ENCODE results near the gene ZNF521. TPM values are rescaled to one million over a fixed set of nuclear protein-coding genes. Genes with fewer than 3 reads are reported as not detected.
"Not testable (repeated sequence)": the region's sequence is repeated elsewhere in the genome, so short reads cannot be mapped to it uniquely, and the experiment has no call there.

Gene ZNF521
- total RNA-seq, 1 donor from 2014 or later, result 24.5 TPM

DNA sequence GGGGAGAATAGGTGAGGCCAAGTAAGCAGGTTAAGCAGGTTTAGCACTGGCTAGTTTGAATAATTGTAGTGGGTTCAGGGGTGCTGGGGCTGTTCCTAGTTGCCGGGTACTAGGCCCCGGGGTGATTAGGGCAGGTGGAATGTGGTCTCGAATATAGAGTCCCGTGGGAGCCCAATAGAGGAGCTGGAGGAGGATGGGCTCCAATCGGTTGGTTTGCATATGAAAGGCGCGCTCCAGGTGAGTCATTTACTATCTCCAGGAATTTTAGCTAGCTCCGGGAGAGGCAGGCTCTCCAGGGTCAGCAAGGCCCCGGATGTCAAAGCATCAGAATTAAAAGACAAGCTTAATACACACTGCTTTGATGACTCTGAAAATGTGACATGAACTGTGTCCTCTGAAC is 304.0 kb downstream of the ZNF521 start:
- no peak for DNase-seq
- intact Hi-C loops (cut with DNase I), result no loop called here
- ATAC-seq (ENCODE audit: poor library complexity), result no peak

DNA sequence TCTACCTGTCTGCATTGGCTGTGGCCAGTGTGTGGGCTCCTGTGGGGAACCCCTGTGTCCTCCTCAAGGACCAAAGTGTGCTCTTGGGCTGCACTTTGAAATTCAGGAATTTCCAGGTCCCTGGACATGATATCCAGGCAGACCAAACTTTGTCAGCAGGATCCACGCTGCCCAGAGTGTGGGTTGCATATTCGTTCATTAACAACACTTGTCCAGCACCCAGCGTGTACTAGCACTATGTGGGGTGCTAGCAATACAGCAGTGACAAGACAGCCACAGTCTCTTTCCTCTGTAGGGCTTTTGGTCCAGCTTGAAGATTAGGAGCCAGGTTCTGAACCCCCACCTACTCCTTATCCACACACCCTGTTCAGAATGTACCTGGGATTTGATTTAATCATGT is 304.5 kb downstream of the ZNF521 start:
- intact Hi-C loops (cut with DNase I), result no loop called here
- no peak for DNase-seq
- ATAC-seq (ENCODE audit: poor library complexity), result no peak

DNA sequence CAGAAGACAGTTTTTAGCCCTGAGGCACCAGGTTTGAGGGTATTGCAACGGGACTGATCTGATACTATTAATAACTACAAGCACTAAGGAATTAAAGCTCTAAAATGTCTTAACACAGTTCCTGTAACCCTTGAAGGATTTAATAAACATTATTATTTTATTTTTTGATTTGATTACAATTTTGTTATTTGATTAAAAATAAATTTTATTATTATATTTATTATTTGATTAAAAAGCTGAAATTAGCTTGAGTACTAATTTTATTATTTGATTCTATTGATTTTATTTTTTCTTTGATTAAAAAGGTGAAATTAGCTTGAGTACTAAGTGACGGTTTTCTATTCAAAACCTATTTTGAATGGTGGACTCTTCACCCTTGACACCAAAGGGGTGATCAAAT is 307.3 kb downstream of the ZNF521 start:
- intact Hi-C loops (cut with DNase I), result no loop called here
- DNase-seq, result no peak
- ATAC-seq (ENCODE audit: poor library complexity), result no peak

DNA sequence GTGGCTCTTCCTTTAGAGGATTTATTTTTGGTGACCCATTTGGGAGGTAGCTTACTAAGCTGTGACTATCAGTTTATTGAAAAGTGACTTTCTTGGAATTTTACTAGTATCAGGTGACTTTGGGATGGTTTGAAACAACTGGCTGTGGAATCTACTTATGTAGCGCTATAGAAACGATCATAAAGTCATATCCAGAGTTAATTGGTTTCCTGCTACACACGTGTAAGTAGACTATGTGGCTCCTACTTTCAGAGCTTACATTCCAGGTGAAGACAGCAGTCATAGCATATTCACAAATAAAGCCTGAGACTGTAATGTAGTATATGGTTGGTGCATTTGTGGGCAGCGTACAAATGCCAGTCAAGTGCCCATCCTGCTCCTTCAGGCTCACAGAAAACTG is 308.9 kb downstream of the ZNF521 start:
- intact Hi-C loops (cut with DNase I), result no loop called here
- ATAC-seq (ENCODE audit: poor library complexity), result no peak
- DNase-seq, result no peak

DNA sequence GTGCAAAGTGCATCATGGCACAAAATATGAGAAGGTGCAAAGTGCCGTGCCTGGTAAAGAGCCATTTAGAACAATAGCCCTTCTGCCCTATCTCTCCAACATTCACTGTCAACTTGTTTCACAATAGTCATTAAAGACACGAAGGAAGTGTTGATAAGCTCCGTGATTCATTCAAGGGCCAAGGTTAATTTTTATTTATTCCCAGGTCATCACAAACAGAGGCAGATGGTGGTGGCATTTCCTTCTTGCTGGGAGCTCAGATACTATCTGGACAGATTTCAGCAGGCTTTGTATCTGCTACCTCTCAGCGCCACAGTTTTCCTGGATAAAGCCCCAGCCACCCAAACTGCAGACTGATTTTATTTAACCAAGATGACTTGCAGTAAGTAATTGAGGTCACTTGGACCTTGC is 309.3 kb downstream of the ZNF521 start:
- intact Hi-C loops (cut with DNase I), result no loop called here
- DNase-seq (no peak), ATAC-seq (ENCODE audit: poor library complexity) (peak; percentile 85)

DNA sequence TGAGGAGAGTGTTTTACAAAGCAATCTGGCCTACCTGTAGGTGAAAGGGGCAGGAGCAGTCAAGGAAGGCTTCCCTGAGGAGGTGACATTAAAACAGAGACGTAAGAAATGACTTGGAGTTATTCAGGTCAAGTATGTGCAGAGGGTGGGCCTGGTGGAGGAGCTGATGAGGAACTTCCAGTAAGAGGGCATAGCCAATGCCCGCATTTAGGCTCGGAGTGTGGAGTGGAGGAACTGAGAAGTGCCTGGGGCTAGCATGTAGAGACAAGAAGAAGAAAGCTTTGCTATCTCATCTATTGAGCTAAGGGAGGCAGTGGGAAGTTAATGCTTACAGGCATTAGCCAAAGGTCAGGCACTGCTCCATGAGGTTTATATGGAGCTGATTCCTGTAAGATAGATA is 312.2 kb downstream of the ZNF521 start:
- ATAC-seq (ENCODE audit: poor library complexity) (no peak), DNase-seq (no peak)
- intact Hi-C loops (cut with DNase I), result no loop called here

DNA sequence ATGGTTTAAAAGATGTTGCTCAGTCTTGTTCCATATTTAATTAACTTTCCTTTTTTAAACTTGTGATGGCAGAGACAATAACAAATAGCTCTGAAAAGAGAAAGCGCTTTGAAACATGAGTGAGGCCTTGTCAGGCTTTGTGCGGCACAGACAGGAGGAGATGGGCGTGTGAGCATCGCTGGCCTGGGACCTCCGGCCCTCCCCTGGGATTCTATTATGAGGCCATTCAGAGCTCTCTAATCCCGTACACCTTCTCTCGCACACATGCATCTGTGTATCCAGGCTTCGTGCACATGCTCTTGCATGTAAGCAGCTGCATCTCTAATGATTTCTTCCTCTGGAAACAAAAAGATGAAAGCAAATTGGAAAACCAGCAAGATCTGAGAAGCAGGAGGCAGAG is 313.7 kb downstream of the ZNF521 start:
- DNase-seq (no peak), ATAC-seq (ENCODE audit: poor library complexity) (no peak)
- intact Hi-C loops (cut with DNase I), result no loop called here

DNA sequence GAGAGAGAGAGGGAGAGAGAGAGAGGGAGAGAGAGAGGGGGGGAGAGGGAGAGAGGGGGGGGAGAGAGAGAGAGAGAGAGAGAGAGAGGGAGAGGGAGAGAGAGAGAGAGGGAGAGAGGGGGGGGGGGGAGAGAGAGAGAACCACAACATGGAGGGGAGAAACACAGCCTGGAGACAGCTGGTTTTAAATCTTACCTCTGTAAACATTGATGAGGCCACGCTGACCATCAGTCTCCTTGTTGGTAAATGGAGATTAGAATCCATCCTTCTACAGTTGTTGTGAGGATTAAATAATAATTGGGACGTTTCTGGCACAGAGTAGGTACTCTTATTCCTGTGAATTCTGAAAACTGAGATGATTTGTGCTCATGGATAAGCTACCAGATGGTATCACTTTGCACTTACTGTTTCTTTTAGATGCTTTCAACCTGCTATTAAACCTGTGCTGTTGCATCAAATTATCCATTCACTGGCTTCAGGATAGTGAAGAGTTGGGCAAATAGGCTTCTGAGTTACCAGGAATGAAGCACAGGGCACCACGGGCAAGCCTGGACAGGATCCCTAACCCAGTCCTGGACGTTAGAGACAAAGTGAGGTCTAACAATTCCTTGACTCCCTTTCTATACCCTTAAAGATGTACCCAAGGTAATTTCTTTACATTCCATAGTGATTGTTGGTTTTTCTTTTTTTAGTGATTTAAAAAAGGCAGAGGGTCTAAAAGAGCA is 318.1 kb downstream of the ZNF521 start:
- DNase-seq (no peak), ATAC-seq (ENCODE audit: poor library complexity) (no peak)
- intact Hi-C loops (cut with DNase I), result no loop called here

DNA sequence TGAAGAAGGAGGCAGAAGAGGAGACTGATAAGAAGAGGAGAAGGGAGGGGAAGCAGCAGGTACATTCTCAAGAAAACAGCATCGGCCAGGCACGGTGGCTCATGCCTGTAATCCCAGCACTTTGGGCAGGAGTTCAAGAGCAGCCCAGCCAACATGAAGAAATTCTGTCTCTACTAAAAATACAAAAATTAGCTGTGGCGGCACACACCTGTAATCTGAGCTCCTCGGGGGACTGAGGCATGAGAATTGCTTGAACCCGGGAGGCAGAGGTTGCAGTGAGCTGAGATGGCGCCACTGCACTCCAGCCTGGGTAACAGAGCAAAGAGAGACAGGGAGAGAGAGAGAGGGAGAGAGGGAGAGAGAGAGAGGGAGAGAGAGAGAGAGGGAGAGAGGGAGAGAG is 318.8 kb downstream of the ZNF521 start:
- DNase-seq; ATAC-seq (ENCODE audit: poor library complexity); intact Hi-C loops (cut with DNase I): not testable (repeated sequence)

DNA sequence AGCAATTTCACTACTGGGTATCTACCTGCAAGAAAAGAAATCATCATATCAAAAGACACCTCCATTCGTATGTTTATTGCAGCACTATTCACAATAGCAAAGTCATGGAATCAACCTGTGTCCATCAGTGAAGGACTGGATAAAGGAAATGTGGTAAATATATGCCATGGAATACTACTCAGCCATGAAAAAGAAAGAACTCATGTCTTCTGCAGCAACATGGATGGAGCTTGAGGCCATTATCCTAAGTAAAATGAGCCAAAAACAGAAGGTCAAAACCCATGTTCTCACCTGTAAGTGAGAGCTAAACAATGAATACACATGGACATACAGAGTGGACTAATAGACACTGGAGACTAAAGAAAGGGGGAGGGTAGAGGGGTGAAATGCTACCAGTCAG is 322.2 kb downstream of the ZNF521 start:
- DNase-seq, result no peak
- intact Hi-C loops (cut with DNase I), result no loop called here

DNA sequence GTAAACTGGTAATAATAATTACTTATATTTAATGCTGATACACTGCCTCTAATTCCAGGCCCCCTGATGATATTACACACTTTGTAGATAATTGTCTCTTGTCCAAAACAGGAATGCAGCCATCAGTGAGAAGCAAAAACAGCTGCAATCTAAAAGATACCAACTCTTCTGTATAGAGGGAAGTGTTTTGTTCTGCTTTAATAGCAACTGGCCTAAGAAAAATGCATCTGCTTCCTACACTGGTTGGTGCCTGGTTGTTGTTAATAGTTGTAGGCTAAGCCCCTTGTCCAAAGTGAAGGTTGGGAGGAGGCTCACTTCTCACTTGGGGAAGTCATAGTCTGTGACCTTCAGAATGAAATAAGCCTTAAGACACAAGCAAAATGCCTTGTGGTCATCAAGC is 332.0 kb downstream of the ZNF521 start:
- intact Hi-C loops (cut with DNase I), result no loop called here
- ATAC-seq (ENCODE audit: poor library complexity), result no peak

More for the DNA sequence above, 322.2 kb downstream of the ZNF521 start:
- ATAC-seq (ENCODE audit: poor library complexity), result no peak

DNA sequence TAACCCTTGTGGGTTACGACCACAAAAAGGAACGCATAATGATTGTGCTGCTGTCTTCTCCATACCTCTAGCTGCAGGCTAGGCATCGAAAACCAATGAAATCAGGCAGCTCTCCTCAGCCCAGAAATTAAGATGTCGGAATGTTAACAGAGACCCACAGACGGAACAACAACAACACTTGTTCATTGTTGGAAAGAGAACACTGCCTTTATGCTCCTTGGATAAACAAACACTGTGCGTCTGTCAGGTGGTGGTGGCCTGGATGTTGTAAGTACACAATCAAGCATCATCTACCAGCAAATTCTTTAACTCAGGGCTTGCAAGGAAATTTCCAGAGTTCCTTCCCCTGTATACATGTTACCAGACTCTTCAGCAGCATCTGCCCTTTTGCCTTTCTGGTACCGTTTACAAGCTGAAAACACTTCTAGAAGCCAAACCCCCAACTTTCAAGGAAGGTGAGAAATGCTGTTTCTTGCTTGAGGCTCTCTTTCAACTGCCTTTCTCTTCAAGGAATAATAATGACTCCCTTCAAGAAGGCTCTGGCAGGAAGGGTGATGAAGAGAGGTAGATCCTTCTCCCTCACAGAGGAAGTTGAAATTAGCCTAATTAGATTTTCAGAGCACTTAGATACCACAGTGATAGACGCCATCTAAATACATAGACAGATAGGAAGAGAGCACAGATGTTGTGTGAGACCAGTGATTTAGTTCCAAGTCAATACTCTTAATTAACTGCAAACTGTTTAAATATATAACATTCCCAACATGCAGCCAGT is 332.7 kb downstream of the ZNF521 start:
- intact Hi-C loops (cut with DNase I), result no loop called here
- DNase-seq (no peak), ATAC-seq (ENCODE audit: poor library complexity) (no peak)

More for the DNA sequence above, 332.0 kb downstream of the ZNF521 start:
- DNase-seq, result no peak

DNA sequence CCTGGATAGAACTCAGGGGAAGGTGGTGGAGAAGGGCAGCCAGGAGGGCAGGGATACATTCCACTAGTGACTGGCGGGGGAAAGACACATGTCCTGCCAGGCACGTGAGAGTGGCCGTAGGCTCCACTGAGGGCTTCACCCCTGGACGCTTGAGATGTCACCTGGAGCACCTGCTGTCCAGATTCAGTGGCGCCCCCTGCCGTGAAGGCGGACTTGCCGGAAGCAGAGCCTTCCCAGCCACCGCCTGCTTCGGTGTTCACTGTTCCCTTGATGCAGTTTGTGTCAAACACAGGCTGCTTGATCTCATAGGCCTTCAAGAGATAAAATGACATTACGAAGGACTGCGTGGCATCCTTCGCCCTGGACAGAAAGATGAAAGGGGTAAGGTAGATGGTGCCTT is 335.3 kb downstream of the ZNF521 start:
- DNase-seq, result no peak
- no peak for ATAC-seq (ENCODE audit: poor library complexity)
- intact Hi-C loops (cut with DNase I), result no loop called here

DNA sequence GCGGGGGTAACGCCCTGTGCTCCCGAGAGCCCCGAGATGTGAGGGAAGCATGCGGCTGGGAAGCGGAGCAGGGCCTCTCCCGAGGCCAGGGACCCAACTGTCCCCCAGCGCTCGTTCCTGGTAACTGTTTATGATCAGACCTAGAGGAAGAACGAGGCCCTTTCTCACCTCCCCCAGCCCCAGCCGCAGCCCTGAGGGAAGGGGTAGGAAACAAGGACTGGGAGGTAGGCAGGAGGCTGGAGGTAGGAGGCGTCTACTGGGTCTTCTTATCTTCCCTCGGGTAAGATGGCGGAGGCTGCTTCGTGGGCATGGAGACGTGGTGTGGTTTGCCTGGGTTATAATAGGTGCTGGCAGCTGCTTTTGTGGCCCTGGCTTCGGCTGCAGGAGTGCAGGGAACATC is 335.8 kb downstream of the ZNF521 start:
- DNase-seq (no peak), ATAC-seq (ENCODE audit: poor library complexity) (no peak)
- intact Hi-C loops (cut with DNase I), result no loop called here
